ENCODE measurements around the gene ADISSP.

- TF ChIP-seq POLR2AphosphoS5 (IDR thresholded peaks at IDR 0.05; ENCODE audit: low read depth, low read length) (no peak), POLR2A (IDR thresholded peaks at IDR 0.05; ENCODE audit: low read depth, low read length) (no peak), SPI1 (IDR thresholded peaks at IDR 0.05; ENCODE audit: low read depth, low read length) (no peak), TAF1 (IDR thresholded peaks at IDR 0.05; ENCODE audit: low read depth, low read length) (no peak), POU2F2 (IDR thresholded peaks at IDR 0.05; ENCODE audit: low read depth, low read length) (no peak)
These were observed 987 bp downstream of the ADISSP start for GRCh38 chr20:3766422-3767109.
